ENCODE measurements around the gene GBP3.

DNA sequence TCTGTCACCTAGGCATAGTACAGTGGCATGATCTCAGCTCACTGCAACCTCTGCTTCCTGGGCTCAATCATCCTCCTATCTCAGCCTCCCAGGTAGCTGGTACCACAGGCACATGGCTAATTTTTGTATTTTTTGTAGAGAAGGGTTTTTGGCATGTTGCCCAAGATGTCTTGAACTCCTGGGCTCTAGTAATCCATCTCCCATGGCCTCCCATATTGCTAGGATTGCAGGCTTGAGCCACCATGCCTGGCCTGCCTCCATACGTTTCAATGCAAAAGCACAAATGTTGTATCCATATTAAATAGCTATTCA, 17.6 kb upstream of the GBP3 start:
- TF ChIP-seq EP300 (IDR thresholded peaks at IDR 0.05): no peak
- TF ChIP-seq POLR2AphosphoS5 (IDR thresholded peaks at IDR 0.05): no peak
